HL-60 (cell line): ENCODE data around the gene LRRC7.

Experiments used
- GABPA ChIP-seq: IDR thresholded peaks from 2 replicates; pipeline ENCODE4 v1.6.1; 2012; ENCODE audit warnings: low read depth
- POLR2AphosphoS5 ChIP-seq: IDR thresholded peaks from 2 replicates; pipeline ENCODE4 v1.6.1; 2012; ENCODE audit warnings: low read depth
- SPI1 ChIP-seq: IDR thresholded peaks from 2 replicates; pipeline ENCODE4 v1.6.1; 2012; ENCODE audit warnings: low read depth, mild to moderate bottlenecking, borderline replicate concordance
- TF ChIP-seq, protein P1 (sequence below): IDR thresholded peaks from one replicate; pipeline ENCODE4 v1.5.1; 2011; ENCODE audit warnings: low read length, control low read depth, inconsistent platforms; ENCODE audit not compliant: insufficient read depth
- TF ChIP-seq, protein P2 (sequence below): IDR thresholded peaks from 2 replicates; pipeline ENCODE4 v1.6.1; 2012; ENCODE audit warnings: low read depth; ENCODE audit not compliant: insufficient replicate concordance

GRCh38 chr1:69998847-69999246, 431.1 kb downstream of the LRRC7 start:
- TF ChIP-seq, protein P1, sequence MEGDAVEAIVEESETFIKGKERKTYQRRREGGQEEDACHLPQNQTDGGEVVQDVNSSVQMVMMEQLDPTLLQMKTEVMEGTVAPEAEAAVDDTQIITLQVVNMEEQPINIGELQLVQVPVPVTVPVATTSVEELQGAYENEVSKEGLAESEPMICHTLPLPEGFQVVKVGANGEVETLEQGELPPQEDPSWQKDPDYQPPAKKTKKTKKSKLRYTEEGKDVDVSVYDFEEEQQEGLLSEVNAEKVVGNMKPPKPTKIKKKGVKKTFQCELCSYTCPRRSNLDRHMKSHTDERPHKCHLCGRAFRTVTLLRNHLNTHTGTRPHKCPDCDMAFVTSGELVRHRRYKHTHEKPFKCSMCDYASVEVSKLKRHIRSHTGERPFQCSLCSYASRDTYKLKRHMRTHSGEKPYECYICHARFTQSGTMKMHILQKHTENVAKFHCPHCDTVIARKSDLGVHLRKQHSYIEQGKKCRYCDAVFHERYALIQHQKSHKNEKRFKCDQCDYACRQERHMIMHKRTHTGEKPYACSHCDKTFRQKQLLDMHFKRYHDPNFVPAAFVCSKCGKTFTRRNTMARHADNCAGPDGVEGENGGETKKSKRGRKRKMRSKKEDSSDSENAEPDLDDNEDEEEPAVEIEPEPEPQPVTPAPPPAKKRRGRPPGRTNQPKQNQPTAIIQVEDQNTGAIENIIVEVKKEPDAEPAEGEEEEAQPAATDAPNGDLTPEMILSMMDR, result no peak
- TF ChIP-seq POLR2AphosphoS5, result no peak
- TF ChIP-seq GABPA, result no peak
- TF ChIP-seq, protein P2, sequence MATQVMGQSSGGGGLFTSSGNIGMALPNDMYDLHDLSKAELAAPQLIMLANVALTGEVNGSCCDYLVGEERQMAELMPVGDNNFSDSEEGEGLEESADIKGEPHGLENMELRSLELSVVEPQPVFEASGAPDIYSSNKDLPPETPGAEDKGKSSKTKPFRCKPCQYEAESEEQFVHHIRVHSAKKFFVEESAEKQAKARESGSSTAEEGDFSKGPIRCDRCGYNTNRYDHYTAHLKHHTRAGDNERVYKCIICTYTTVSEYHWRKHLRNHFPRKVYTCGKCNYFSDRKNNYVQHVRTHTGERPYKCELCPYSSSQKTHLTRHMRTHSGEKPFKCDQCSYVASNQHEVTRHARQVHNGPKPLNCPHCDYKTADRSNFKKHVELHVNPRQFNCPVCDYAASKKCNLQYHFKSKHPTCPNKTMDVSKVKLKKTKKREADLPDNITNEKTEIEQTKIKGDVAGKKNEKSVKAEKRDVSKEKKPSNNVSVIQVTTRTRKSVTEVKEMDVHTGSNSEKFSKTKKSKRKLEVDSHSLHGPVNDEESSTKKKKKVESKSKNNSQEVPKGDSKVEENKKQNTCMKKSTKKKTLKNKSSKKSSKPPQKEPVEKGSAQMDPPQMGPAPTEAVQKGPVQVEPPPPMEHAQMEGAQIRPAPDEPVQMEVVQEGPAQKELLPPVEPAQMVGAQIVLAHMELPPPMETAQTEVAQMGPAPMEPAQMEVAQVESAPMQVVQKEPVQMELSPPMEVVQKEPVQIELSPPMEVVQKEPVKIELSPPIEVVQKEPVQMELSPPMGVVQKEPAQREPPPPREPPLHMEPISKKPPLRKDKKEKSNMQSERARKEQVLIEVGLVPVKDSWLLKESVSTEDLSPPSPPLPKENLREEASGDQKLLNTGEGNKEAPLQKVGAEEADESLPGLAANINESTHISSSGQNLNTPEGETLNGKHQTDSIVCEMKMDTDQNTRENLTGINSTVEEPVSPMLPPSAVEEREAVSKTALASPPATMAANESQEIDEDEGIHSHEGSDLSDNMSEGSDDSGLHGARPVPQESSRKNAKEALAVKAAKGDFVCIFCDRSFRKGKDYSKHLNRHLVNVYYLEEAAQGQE, result no peak
- TF ChIP-seq SPI1, result no peak
